Thyroid gland (tissue), 4 donors: Measurements from ENCODE around the gene TERF2IP. TPM values are rescaled to one million over a fixed set of nuclear protein-coding genes. Genes with fewer than 3 reads are reported as not detected.
A peak's percentile ranks its signal among the peaks of the same experiment; 100 is the strongest.

ENCODE experiments used
- DNase-seq, 2 donors: peaks; one replicate each; pipeline ENCODE4 v3.0.0-alpha.2; 2019
- H3K27ac ChIP-seq, 3 donors: fragments of 200-600 bp; sonication (generic); 1 replicate in 2 of 3; 2 replicates in 1 of 3; pipeline ENCODE4 v1.5.1; 2016 to 2019; ENCODE audit warnings: mild to moderate bottlenecking in 1 of 3, moderate library complexity in 1 of 3
- H3K27me3 ChIP-seq: fragments of 200-600 bp; sonication (generic); one replicate; pipeline ENCODE4 v1.5.1; 2019
- H3K36me3 ChIP-seq, 2 donors: fragments of 200-600 bp; sonication (generic); one replicate each; pipeline ENCODE4 v1.5.1; 2016 to 2019
- H3K4me1 ChIP-seq, 2 donors: fragments of 200-600 bp; sonication (generic); one replicate each; pipeline ENCODE4 v1.5.1; 2017 to 2019
- H3K4me3 ChIP-seq, 3 donors: fragments of 200-600 bp; sonication (generic); replicated peaks in 1 of 3; 1 replicate in 2 of 3; 2 replicates in 1 of 3; pipeline ENCODE4 v1.5.1; 2016; ENCODE audit warnings: mild to moderate bottlenecking in 1 of 3
- H3K9me3 ChIP-seq: fragments of 200-600 bp; sonication (generic); one replicate; pipeline ENCODE4 v1.5.1; 2017
- POLR2A ChIP-seq, 2 donors: fragments of 450-650 bp; IDR thresholded peaks; one replicate each; pipeline ENCODE4 v1.6.1; 2017; ENCODE audit warnings: antibody characterized with exemption in 2 of 2, mild to moderate bottlenecking in 2 of 2, moderate library complexity in 1 of 2
- WGBS, 2 donors: methylation state at CpG; one replicate each; pipeline ENCODE4 v1.1.5; 2017; 5-methylcytosine and 5-hydroxymethylcytosine counted together
- intact Hi-C: fragments of 100-400 bp; cut with DNase I; formaldehyde crosslinking; loops from one replicate; pipeline ENCODE4 v1.15.1; 2023
- total RNA-seq, 4 donors: library from RNA; depleted of rRNA; stranded (reverse); fragments of >200 nt; gene quantifications; one replicate each; pipeline ENCODE4 v1.2.3, GENCODE V29; 2016
- TF ChIP-seq, protein P1 (sequence below), 6 experiments: fragments of 200-600 bp in 3 of 6; fragments of 450-650 bp in 3 of 6; sonication (generic) in 3 of 6; IDR thresholded peaks; one replicate each; pipeline ENCODE4 v1.5.1; 2016 to 2019; ENCODE audit warnings: antibody characterized with exemption in 6 of 6, mild to moderate bottlenecking in 2 of 6, inconsistent platforms in 1 of 6, moderate library complexity in 1 of 6

TERF2IP gene
- total RNA-seq, 4 donors from 2014 or later = 96.4 to 115 (median 106) TPM

- DNase-seq = no peak
- Histone ChIP-seq H3K9me3 (no peaks in the 10 kb centered on the region), H3K27me3 (no peaks in the 10 kb centered on the region), H3K4me3 (no peak overlapping the region), H3K27ac (no peak overlapping the region), H3K4me1 (peaks cover 10 to 11% of the 10 kb centered on the region in 2 donors), H3K36me3 (peaks cover 0 to 23% of the 10 kb centered on the region in 2 donors)
- 91 to 94% methylated on average over 18 to 20 of the region's 20 CpGs for WGBS, 2 donors
- no peak for TF ChIP-seq POLR2A (IDR thresholded peaks at IDR 0.05)
- TF ChIP-seq, protein P1, sequence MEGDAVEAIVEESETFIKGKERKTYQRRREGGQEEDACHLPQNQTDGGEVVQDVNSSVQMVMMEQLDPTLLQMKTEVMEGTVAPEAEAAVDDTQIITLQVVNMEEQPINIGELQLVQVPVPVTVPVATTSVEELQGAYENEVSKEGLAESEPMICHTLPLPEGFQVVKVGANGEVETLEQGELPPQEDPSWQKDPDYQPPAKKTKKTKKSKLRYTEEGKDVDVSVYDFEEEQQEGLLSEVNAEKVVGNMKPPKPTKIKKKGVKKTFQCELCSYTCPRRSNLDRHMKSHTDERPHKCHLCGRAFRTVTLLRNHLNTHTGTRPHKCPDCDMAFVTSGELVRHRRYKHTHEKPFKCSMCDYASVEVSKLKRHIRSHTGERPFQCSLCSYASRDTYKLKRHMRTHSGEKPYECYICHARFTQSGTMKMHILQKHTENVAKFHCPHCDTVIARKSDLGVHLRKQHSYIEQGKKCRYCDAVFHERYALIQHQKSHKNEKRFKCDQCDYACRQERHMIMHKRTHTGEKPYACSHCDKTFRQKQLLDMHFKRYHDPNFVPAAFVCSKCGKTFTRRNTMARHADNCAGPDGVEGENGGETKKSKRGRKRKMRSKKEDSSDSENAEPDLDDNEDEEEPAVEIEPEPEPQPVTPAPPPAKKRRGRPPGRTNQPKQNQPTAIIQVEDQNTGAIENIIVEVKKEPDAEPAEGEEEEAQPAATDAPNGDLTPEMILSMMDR (IDR thresholded peaks at IDR 0.05) = no peak
- intact Hi-C loops = no loop called here
Observed at GRCh38 chr16:75620326-75621169, 27.0 kb upstream of the TERF2IP start.

GRCh38 chr16:75621170-75621477 lies 26.4 kb upstream of the TERF2IP start:
- Histone ChIP-seq H3K9me3 (no peaks in the 10 kb centered on the region), H3K4me3 (no peak overlapping the region), H3K36me3 (peaks cover 0 to 23% of the 10 kb centered on the region in 2 donors), H3K27ac (no peak overlapping the region), H3K27me3 (no peaks in the 10 kb centered on the region), H3K4me1 (peaks cover 10 to 11% of the 10 kb centered on the region in 2 donors)
- no peak for DNase-seq
- TF ChIP-seq, protein P1 (IDR thresholded peaks at IDR 0.05) = no peak
- no peak for TF ChIP-seq POLR2A (IDR thresholded peaks at IDR 0.05)
- WGBS, 2 donors = 40 to 43% methylated on average over 2 of the region's 2 CpGs
- intact Hi-C loops = no loop called here

GRCh38 chr16:75622761-75623605 lies 24.6 kb upstream of the TERF2IP start, which contains the start of gene ADAT1:
Gene ADAT1, minus strand, starts transcription at chr16:75623281. Its CDS starts 2,482 bp downstream, at chr16:75620799.
- Histone ChIP-seq H3K9me3 (no peaks in the 10 kb centered on the region), H3K4me1 (peaks cover 10 to 11% of the 10 kb centered on the region in 2 donors), H3K27ac (peak within 1 kb of the TSS; percentile 80 to 82 (median 80)), H3K36me3 (peaks cover 17 to 28% of the 10 kb centered on the region in 2 donors), H3K4me3 (peak within 1 kb of the TSS; percentile 46 to 49 (median 47)), H3K27me3 (no peaks in the 10 kb centered on the region)
- TF ChIP-seq, protein P1 (IDR thresholded peaks at IDR 0.05) = peak in 1 of 6 experiments; percentile 36
- TF ChIP-seq POLR2A (IDR thresholded peaks at IDR 0.05) = peak; percentile 25 to 84
- DNase-seq = peak; percentile 99
- intact Hi-C loops = no loop called here
- 0% methylated on average over 26 to 30 of the region's 62 CpGs for WGBS, 2 donors

DNA sequence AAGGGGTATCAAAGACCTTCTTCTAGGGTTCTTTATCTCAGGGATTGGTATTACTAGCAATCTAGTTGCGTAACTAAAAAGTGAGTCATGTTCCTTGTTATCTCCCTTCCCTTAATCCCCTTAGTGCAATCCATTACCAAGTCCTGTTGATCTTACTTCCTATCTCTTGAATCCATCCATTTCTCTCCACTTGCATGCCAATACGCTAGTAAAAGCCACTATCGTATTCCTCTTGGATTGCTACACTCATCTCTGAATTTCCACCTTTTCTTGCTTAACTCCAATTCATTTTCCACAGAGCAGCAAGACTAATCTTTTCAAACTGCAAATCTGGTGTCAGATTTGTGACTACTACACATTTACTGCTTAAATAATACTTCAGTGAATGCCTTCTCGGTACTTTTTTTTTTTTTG lies 22.6 kb upstream of the TERF2IP start:
- WGBS, 2 donors = 72 to 73% methylated on average over 4 of the region's 4 CpGs
- no peak overlapping the region for H3K4me3 ChIP-seq
- peaks cover 35 to 44% of the 10 kb centered on the region in 2 donors for H3K36me3 ChIP-seq
- no peak for DNase-seq
- H3K9me3 ChIP-seq = no peaks in the 10 kb centered on the region
- intact Hi-C loops = loop anchor here (5.0 kb wide), 1 partner anchor 68 kb away; the partner anchor contains the start of gene TMEM231
- peaks cover 10 to 11% of the 10 kb centered on the region in 2 donors for H3K4me1 ChIP-seq
- H3K27me3 ChIP-seq = no peaks in the 10 kb centered on the region
- H3K27ac ChIP-seq = no peak overlapping the region
- TF ChIP-seq POLR2A (IDR thresholded peaks at IDR 0.05) = no peak
- TF ChIP-seq, protein P1 (IDR thresholded peaks at IDR 0.05) = no peak
